K562 (cell line): ENCODE results near the gene KRTAP10-12. TPM values are rescaled to one million over a fixed set of nuclear protein-coding genes. Genes with fewer than 3 reads are reported as not detected.

ENCODE experiments used
- ATAC-seq: fragments of 200-7000 bp; cut with Tn5 transposase; 3 replicates; pipeline ENCODE4 v1.9.1; 2020; ENCODE audit warnings: moderate library complexity
- BruUV-seq: library from RNA; stranded (reverse); fragments of 400-500 nt; replicated peaks from 2 replicates; lab custom pipeline; 2021; lab: Mats Ljungman, UMichigan
- CTCF ChIA-PET: fragments of 300-600 bp; formaldehyde crosslinking; extraction: SDS; loops from one replicate; lab custom pipeline; 2021; ENCODE audit warnings: low intra/inter-chr PET ratio; lab: Yijun Ruan, JAX
- POLR2A ChIA-PET: fragments of 300-600, 350-650 bp; sonication (Branson Sonifier 250); formaldehyde crosslinking; extraction: SDS; loops from one replicate; lab custom pipeline; 2021; ENCODE audit warnings: antibody characterized with exemption, inconsistent platforms; lab: Yijun Ruan, JAX
- DNase-seq, 4 experiments: peaks; one replicate each; pipeline versions ENCODE4 v3.0.0 to v3.0.0-alpha.2; 2011 to 2018; ENCODE audit warnings: low spot score in 3 of 4, mixed read lengths in 3 of 4; ENCODE audit errors: extremely low read depth in 1 of 4
- FAIRE-seq: peaks from 2 replicates; lab custom pipeline; 2011; peaks lifted over from hg19 to GRCh38; lab: Jason Lieb, UNC
- H2AFZ ChIP-seq: 2 replicates; pipeline ENCODE4 v1.6.0; 2011; ENCODE audit warnings: low read depth, low read length, control low read depth, inconsistent platforms
- H3K27ac ChIP-seq: fragments of 200-600 bp; 3 replicates; pipeline ENCODE4 v1.8.0; 2011; ENCODE audit warnings: low read depth, mild to moderate bottlenecking, control low read depth, inconsistent platforms, low read length, moderate library complexity, mixed read lengths; ENCODE audit errors: extremely low read depth
- H3K27me3 ChIP-seq, 2 experiments: fragments of 300-600 bp in 1 of 2; 2 replicates in 1 of 2; 3 replicates in 1 of 2; pipeline versions ENCODE4 v1.6.0 to v1.8.0; 2011; ENCODE audit warnings: inconsistent platforms in 2 of 2, low read length in 2 of 2, mild to moderate bottlenecking in 1 of 2, mixed read lengths in 1 of 2, moderate library complexity in 1 of 2; ENCODE audit not compliant: control insufficient read depth in 2 of 2, insufficient read depth in 2 of 2
- H3K36me3 ChIP-seq: fragments of 300-600 bp; 3 replicates; pipeline ENCODE4 v1.8.0; 2011; ENCODE audit warnings: mild to moderate bottlenecking, low read length, inconsistent platforms; ENCODE audit not compliant: control insufficient read depth, insufficient read depth
- H3K4me1 ChIP-seq, 2 experiments: fragments of 200-600 bp in 1 of 2; replicated peaks in 1 of 2; 2 replicates in 1 of 2; 3 replicates in 1 of 2; pipeline versions ENCODE4 v1.5.1 to v1.8.0; 2011; ENCODE audit warnings: inconsistent platforms in 2 of 2, low read length in 2 of 2, mild to moderate bottlenecking in 1 of 2, mixed read lengths in 1 of 2, moderate library complexity in 1 of 2; ENCODE audit not compliant: control insufficient read depth in 2 of 2, insufficient read depth in 2 of 2
- H3K4me2 ChIP-seq: 2 replicates; pipeline ENCODE4 v1.6.1; 2011; ENCODE audit warnings: low read length, control low read depth, inconsistent platforms, mixed read lengths; ENCODE audit not compliant: insufficient read depth
- H3K4me3 ChIP-seq: fragments of 200-600 bp; sonication (generic), shearing (Covaris generic); 2 replicates; pipeline ENCODE4 v1.5.1; 2016; ENCODE audit warnings: control low read depth, inconsistent platforms
- H3K79me2 ChIP-seq: fragments of 200-600 bp; 3 replicates; pipeline ENCODE4 v1.8.0; 2011; ENCODE audit warnings: low read length, inconsistent platforms; ENCODE audit not compliant: control insufficient read depth, insufficient read depth
- H3K9ac ChIP-seq, 2 experiments: 2 replicates each; pipeline versions ENCODE4 v1.6.0 to v1.6.1; 2011; ENCODE audit warnings: low read depth in 2 of 2, low read length in 2 of 2, control low read depth in 1 of 2, inconsistent platforms in 1 of 2, mild to moderate bottlenecking in 1 of 2, mixed read lengths in 1 of 2; ENCODE audit not compliant: insufficient read depth in 1 of 2
- H3K9me1 ChIP-seq: one replicate; pipeline ENCODE4 v1.6.0; 2011; ENCODE audit warnings: inconsistent platforms, mild to moderate bottlenecking, low read length, moderate library complexity; ENCODE audit not compliant: control insufficient read depth, insufficient read depth
- H3K9me3 ChIP-seq: replicated peaks from 2 replicates; pipeline ENCODE4 v1.5.1; 2011; ENCODE audit warnings: low read depth, low read length, inconsistent platforms; ENCODE audit not compliant: control insufficient read depth, insufficient read depth
- H4K20me1 ChIP-seq: replicated peaks from 2 replicates; pipeline ENCODE4 v1.6.1; 2011; ENCODE audit warnings: low read length, inconsistent platforms, mixed read lengths; ENCODE audit not compliant: control insufficient read depth, insufficient read depth
- PCBP1 ChIP-seq: fragments of 200-400 bp; formaldehyde crosslinking; IDR thresholded peaks from 2 replicates; pipeline ENCODE4 v1.6.1; 2018; ENCODE audit warnings: mild to moderate bottlenecking, low read depth, low read length; ENCODE audit not compliant: poor library complexity, severe bottlenecking
- TEAD2 ChIP-seq: fragments of 450-650 bp; IDR thresholded peaks from 2 replicates; pipeline ENCODE4 v1.6.1; 2016; ENCODE audit warnings: missing genetic modification characterization, control low read depth, missing compliant biosample characterization
- ZKSCAN3 ChIP-seq: fragments of 250-450 bp; sonication (Bioruptor Pico); IDR thresholded peaks from 2 replicates; pipeline ENCODE4 v1.4.0; 2020
- WGBS: fragments of 100-300 bp; shearing (Covaris generic); methylation state at CpG from one replicate; pipeline ENCODE4 v1.1.6; 2016; ENCODE audit warnings: low coverage, mixed read lengths; ENCODE audit not compliant: insufficient coverage; ENCODE audit errors: missing lambda C conversion rate; 5-methylcytosine and 5-hydroxymethylcytosine counted together
- in situ Hi-C: fragments of 300-500 bp; cut with MboI; formaldehyde crosslinking; loops from 4 replicates; pipeline ENCODE4 v1.15.0; 2018; ENCODE audit warnings: inconsistent platforms, mixed read lengths
- intact Hi-C: fragments of 100-400 bp; cut with micrococcal nuclease; formaldehyde crosslinking; loops from 2 replicates; pipeline ENCODE4 v1.14.2; 2022
- polyA plus RNA-seq, 8 experiments: library from polyadenylated mRNA; depleted of rRNA in 4 of 8; stranded (reverse) in 5 of 8; unstranded in 3 of 8; fragments of >200 nt; fragmentation: Nextera tagmentation in 2 of 8; fragmentation: Illumina TruSeq in 1 of 8; extraction: Ambion mirVana in 2 of 8; extraction: Trizol in 1 of 8; gene quantifications; 2 replicates each; pipeline versions ENCODE4 v1.2.1 to v1.2.3, GENCODE V29; 2011 to 2014; ENCODE audit warnings: inconsistent platforms in 1 of 8, missing spikeins in 1 of 8
- total RNA-seq, 7 experiments: library from RNA; depleted of rRNA in 6 of 7; stranded (reverse); fragments of >200 nt in 6 of 7; fragmentation: Illumina TruSeq in 2 of 7; extraction: Trizol in 2 of 7; gene quantifications; 2 replicates each; pipeline versions ENCODE4 v1.2.1 to v1.2.3, GENCODE V29; 2011 to 2021; ENCODE audit warnings: low replicate concordance in 1 of 7
- TF ChIP-seq, protein P1 (sequence below), 3 experiments: fragments of 200-800 bp in 1 of 3; sonication (Bioruptor generic) in 1 of 3; sonication (generic) in 1 of 3; formaldehyde crosslinking in 1 of 3; IDR thresholded peaks; 2 replicates each; pipeline versions ENCODE4 v1.6.1 to v1.8.0; 2016 to 2022; ENCODE audit warnings: mild to moderate bottlenecking in 2 of 3, missing compliant biosample characterization in 2 of 3, missing genetic modification characterization in 2 of 3, missing genetic modification reagents in 1 of 3

KRTAP10-12 gene
- total and polyA plus RNA-seq, 9 of the 15 experiments (the other 6 are each of a cell fraction or from before 2014, with no cell fraction given), result not detected

DNA sequence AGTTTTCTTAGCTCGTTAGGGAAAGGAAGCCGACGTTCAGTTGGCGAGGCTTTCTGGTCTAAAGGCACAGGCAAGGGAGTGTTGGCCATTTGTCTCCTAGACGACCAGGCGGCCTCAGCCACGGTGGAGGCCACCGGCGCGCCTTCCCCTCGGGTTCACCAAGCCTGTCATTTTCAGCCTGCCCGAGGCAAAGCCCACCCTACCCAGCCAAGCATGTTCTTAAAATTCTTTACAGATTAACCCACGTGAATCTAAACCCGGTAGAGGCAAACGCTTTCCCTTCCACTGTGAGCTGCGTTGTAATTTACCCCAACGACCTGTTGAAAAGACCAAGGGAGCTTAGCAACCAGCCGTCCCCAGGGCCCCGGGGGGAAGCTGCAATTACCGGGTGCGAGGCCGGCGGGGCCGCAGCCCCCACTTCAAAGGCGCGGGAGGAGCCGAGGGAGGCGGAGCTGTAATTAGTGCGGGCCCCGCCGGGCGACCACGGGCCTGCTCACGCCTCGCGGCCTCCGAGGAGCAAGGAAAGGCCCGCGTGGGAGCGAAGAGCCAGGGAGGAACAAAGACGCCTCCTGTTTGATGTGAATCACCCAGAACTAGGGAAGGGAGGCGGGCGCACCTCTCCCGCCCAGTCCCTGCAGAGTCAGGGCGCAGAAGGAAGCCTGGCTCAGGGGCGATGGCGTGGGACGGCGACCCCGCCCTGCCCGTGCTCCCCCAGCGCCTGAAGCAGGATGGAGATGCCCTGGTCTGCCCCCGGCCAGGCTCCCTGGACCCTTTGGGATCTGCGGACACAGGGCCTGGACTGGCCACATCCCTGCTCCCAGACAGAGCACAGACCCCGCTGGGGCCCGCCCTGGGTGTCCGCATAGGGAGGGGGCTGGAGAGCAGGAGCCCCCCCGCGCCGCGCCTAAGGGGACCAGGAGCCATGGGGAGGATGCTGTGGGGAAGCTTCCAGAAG lies 26.5 kb downstream of the KRTAP10-12 start:
- BruUV-seq, result no TSS peak
- 8% methylated on average over 59 of the region's 61 CpGs for WGBS
- no peak overlapping the region; a peak in 1 of 4 replicates for H3K9ac ChIP-seq

More for the DNA sequence above, 26.5 kb downstream of the KRTAP10-12 start:
- CTCF ChIA-PET, result no interaction called here
- POLR2A ChIA-PET, result interaction anchor here (0.6 to 1.2 kb wide), 3 partner anchors 13 to 209 kb away, joined by 3 to 5 read pairs (median 3); no protein-coding TSS in a partner anchor
- Histone ChIP-seq H3K27me3 (peaks cover 44 to 58% of the 10 kb centered on the region in 2 experiments; a peak in 4 of 5 replicates), H3K9me1 (no peaks in the 10 kb centered on the region), H3K4me2 (no peak overlapping the region), H3K27ac (no peak overlapping the region), H3K4me3 (no peak overlapping the region), H4K20me1 (peaks cover 6% of the 10 kb centered on the region; the same call in 1 of the 2 replicates), H3K79me2 (no peaks in the 10 kb centered on the region), H2AFZ (no peak overlapping the region), H3K4me1 (peaks cover 0 to 10% of the 10 kb centered on the region in 2 experiments; a peak in 2 of 5 replicates), H3K36me3 (no peaks in the 10 kb centered on the region), H3K9me3 (no peaks in the 10 kb centered on the region)
- intact Hi-C loops (no loop called here), in situ Hi-C loops (no loop called here)
- DNase-seq (no peak), FAIRE-seq (no peak), ATAC-seq (no peak)
- TF ChIP-seq ZKSCAN3 (CRISPR knock-in tag) (no peak), TEAD2 (tag) (no peak), PCBP1 (peak; percentile 32)
- TF ChIP-seq, protein P1, sequence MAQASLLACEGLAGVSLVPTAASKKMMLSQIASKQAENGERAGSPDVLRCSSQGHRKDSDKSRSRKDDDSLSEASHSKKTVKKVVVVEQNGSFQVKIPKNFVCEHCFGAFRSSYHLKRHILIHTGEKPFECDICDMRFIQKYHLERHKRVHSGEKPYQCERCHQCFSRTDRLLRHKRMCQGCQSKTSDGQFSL (CRISPR knock-in tag; IDR thresholded peaks at IDR 0.05), result peak; percentile 34; the same call in 1 of the 2 replicates
- TF ChIP-seq, protein P1 (tag; IDR thresholded peaks at IDR 0.05), result no peak
